Measurements from ENCODE around the gene NT5C2.
A peak's percentile ranks its signal among the peaks of the same experiment; 100 is the strongest.
"Not testable (repeated sequence)": the region's sequence is repeated elsewhere in the genome, so short reads cannot be mapped to it uniquely, and the experiment has no call there.

Gene NT5C2

DNA sequence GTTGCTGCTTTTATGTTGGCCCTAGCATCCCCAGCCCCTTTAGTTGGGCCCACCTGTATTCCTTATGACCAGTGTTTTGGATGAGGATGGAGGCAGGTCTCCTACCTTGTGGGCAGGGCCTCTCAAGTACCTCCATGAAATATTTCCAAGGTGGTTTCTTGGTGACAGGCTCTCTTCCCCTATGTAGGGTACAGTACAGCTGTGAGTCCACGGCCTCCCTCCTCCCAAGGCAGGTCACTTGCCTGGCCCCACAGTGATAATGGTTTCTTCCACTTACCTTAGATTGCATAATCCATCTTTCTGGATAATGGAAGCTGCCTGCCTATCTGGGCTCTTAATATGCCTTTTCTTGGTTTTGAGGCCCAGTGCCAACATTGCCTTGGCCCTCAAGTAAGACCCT lies 110.4 kb downstream of the NT5C2 start:
- DNase-seq: no peak

DNA sequence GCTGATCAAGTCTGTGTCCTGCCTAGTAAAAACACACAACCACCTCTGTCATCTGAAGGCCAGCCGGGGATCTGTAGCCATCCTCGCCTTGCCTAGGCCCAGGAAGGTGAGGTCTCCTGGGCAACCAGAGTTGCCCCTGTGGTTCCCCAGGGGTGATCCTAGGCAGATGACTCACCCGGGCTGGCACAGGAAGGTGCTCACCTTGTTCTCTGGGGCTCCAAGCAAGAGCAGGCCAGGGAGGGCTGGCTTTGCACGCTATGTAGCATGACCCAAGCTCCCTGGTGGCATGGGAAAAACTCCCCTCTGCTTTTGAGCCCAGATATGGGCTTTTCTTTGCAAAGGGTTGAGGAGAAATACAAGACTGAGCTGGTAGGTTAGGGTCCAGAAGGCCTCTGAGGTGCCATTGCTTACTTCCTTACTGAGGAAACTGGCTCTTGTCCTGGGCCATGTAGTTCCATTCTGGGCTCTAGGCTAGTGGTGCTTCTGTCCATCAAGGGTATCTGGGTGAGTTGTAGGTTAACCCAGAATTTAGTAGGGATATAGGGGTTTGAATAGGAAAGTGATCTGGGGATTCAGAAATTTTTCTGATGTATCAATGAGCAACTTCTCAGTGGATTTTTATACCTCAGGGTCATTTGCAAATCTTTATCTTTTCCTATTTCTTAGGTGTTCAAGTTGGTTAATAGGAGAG lies 112.0 kb downstream of the NT5C2 start:
- no peak for DNase-seq

DNA sequence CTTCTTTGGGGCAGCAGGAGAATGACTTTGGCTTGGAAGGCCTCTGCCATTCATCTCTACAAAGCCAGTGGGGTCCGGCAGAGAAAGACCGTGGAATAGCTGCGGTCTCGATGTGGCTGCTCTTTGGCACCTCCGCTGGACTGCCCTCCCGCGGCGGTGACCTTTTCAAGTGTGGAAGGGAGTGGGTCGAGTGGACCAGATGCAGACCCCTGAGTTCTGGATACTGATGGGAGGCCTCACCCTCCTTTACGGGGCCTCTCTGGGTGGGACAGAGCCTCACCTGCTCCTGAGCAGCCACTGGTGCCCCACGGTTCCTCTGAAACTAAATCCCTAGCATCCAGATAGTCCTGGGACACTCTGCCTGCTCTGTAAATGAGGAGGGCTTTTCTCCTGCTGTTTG lies 113.1 kb downstream of the NT5C2 start:
- DNase-seq: no peak

- DNase-seq: no peak
Observed at GRCh38 chr10:103079100-103079499, 114.0 kb downstream of the NT5C2 start.

GRCh38 chr10:103078676-103079075 lies 114.4 kb downstream of the NT5C2 start:
- DNase-seq: no peak

- no peak for DNase-seq
Observed at GRCh38 chr10:103078309-103078615, 114.8 kb downstream of the NT5C2 start.

- no peak for DNase-seq
Observed at GRCh38 chr10:103077491-103078308, 115.4 kb downstream of the NT5C2 start.

DNA sequence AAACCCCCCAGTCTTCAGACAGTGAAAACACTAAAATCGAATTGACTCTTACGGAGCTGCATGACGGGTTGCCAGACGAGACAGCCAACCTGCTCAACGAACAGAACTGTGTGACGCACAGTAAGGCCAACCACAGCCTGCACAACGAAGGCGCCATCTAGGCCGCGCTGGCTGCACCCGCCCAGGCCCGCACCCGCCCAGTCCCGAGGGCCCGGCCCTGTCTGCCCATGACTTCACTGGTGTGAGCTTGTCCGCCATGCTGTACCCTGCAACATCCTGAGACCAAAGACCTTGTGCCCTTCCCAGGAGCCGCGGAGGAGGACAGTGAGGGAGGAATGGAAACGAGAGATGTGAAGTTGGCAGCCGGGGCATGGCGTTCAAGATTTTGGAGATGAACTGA lies 116.1 kb downstream of the NT5C2 start:
- DNase-seq: no peak

GRCh38 chr10:103072891-103073290 lies 120.2 kb downstream of the NT5C2 start:
- DNase-seq: no peak

- no peak for DNase-seq
Observed at GRCh38 chr10:103072276-103072675, 120.8 kb downstream of the NT5C2 start.

GRCh38 chr10:103069453-103070331 lies 123.4 kb downstream of the NT5C2 start:
- peak; percentile 81 for DNase-seq

GRCh38 chr10:103067956-103068355 lies 125.1 kb downstream of the NT5C2 start:
- DNase-seq: no peak

DNA sequence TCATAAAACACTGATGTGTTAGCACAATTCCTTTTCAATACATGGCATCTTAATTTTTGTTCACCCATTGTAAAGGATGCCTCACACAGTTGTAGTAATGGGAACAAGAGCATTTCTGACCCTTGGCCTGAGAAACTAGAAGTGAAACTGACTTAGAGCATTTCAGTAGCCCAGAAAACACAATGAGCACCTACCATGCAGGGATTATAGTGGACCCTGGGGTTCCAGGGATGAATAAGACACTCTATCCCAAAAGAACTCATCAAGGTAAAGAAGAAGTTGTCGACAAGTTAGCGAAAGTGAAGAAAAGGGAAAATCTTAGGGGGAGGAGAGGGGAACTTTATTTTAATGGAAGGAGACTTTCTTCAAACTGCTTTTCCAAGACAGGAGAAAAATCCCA lies 125.6 kb downstream of the NT5C2 start:
- no peak for DNase-seq

DNA sequence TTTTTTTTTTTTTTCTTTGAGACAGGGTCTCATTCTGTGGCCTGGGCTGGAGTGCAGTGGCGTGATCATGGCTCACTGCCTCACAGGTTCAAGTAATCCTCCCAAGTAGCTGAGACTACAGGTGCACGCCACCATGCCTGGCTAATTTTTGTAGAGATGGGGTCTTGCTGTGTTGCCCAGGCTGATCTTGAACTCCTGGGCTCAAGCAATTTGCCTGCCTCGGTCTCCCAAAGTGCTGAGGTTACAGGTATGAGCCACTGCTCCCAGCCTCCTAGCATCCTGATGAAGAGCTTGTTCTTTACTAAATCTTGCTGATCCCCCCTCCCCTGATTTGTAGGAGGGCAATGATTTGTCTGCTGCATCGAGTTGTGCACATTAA lies 126.0 kb downstream of the NT5C2 start:
- DNase-seq: not testable (repeated sequence)

DNA sequence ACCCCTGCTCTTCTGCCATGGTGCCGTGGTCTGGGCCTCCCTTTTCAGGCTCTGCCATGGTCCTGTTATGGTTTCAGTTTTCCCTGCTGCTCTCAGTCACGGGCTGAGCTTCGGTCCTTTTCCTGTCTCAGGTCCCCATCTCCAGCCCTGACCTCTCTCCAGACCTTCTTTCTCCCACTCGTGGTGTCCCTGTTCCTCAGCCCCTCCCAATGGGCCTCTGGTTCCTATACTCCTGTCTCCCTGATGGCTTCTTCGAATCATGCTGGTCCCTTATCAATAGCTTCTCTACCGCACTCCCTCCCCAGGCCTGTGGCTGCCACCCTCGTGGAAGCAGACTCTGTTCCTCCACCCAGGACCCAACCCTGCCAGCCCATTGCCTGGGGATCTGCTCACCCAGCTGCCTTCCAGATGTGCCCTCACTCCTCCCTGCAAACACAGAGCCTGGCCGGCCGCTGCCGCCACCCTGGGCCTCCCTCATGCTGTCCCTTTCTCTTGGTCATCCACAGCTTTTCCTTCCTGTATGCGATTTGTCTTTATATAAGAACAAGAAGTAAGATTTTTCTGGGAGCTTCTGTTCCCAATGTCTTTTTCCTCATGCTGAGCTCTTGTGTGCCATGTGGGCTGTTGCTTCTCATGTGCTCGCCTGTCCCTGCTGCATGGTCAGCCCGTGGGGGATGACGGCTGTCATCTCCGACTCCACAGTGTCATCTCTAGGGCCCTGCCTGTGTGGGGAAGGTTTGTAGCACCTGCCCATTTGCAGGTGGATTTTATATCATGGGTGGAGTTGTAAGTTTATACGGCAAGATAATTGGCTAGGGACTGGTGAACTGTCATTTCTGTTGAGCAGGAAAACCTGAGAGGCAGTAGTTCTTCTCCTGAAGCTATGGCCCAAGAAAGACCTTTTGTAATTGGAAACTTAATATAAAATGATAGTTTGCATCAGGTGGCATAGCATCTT lies 126.7 kb downstream of the NT5C2 start:
- no peak for DNase-seq

- no peak for DNase-seq
Observed at GRCh38 chr10:103064956-103065355, 128.1 kb downstream of the NT5C2 start.

DNA sequence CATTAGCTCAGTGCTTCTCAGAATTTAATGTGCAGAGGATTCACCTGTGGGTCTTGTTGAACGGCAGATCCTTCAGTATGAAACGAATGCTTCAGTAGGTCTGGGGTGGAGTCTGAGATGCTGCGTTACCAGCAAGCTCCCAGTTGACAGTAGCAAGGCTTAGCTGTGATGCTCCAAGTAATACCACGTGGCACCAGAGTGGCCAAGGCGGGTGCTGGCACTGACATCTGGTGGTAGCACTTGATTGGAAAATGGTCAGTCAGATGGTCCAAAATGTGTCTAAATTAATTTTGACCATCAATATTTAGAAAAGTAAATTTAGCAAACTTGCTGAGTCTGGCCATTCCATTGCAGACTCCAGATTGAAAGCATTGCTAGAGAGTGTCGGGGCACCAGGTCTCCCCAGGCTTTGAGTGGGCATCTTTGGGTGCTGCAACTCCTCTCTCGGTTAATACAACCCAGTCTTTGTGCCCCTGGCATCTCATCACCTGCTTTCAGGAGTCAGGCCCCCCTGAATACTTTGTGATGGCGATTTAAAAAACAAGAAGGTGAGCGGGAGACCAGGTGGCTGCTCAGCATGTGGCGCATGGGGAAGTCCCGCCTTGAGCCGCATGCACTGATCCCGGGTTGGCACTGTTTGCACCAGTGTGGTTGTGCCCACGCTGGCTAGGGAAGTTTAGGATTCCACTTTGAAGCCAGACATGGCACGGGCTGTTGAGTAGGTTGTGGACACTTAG lies 130.1 kb downstream of the NT5C2 start:
- no peak for DNase-seq

GRCh38 chr10:103060575-103060974 lies 132.5 kb downstream of the NT5C2 start:
- no peak for DNase-seq

DNA sequence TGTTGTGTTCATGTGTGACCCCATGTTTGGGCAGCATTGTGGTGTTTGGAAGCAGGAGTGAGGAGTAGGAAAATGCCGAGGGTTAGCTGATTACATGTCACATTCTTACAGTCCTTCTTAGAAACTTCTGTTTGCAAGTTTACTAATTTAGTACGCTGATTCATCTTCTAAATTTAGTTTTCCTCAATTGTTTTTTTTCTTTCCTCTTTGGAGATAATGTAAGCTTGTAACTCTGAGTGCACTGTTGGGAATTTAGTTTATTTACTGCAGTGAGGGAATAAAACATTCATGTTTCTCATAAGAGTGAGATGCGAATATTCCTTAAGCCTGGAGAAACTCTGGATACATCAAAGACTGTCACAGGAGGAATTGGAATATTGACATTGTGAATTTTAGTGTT lies 135.0 kb downstream of the NT5C2 start:
- no peak for DNase-seq

- no peak for DNase-seq
Observed at GRCh38 chr10:103055105-103055504, 138.0 kb downstream of the NT5C2 start.

DNA sequence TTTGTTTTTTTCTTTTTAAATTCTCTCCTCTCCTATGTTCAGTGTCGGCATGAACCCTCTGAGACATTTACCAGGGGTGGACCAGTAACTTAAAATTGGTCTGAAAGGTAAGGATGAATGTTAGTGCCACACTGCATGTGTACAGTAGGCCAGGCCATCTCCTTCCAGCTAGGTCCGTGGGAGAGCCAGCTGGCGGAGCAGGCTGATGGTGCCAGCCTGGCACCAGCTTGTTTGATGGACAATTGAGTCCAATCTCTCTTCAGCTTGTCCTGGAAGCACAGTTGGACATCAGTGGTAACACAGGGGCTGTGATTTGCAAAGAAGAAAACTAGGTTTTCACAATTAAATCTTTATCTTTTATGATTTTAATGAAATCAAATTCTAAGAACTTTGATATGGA lies 138.5 kb downstream of the NT5C2 start:
- DNase-seq: no peak
